ENCODE data around the gene DENND1B. TPM values are rescaled to one million over a fixed set of nuclear protein-coding genes. Genes with fewer than 3 reads are reported as not detected.

DENND1B gene
- total RNA-seq, 4 donors from 2014 or later: 3.3 to 21.7 (median 8.9) TPM

GRCh38 chr1:197663162-197663953 is 111.9 kb downstream of the DENND1B start:
- H3K27me3 ChIP-seq: no peaks in the 10 kb centered on the region
- peak in 1 of 2 donors; percentile 73 for ATAC-seq
- TF ChIP-seq POLR2A (IDR thresholded peaks at IDR 0.05) (no peak), CTCF (IDR thresholded peaks at IDR 0.05 in 4 of 5, conservative IDR thresholded peaks at IDR 0.05 in 1 of 5) (no peak)
- in situ Hi-C loops (cut with MboI; ENCODE audit: low sequenced_read_pairs in 4 of 4) (no loop called here), intact Hi-C loops (cut with DNase I; ENCODE audit: low total_unique reads) (no loop called here)
- H3K4me1 ChIP-seq: peaks cover 3 to 5% of the 10 kb centered on the region in 2 donors
- no peaks in the 10 kb centered on the region for H3K9me3 ChIP-seq
- DNase-seq: no peak
- no peak overlapping the region for H3K27ac ChIP-seq
- no peak overlapping the region for H3K4me3 ChIP-seq
- H3K36me3 ChIP-seq: no peaks in the 10 kb centered on the region

- no peak overlapping the region for H3K4me3 ChIP-seq
- no peak for TF ChIP-seq CTCF (IDR thresholded peaks at IDR 0.05 in 4 of 5, conservative IDR thresholded peaks at IDR 0.05 in 1 of 5)
- TF ChIP-seq POLR2A (IDR thresholded peaks at IDR 0.05): no peak
- in situ Hi-C loops (cut with MboI; ENCODE audit: low sequenced_read_pairs in 4 of 4): no loop called here
- intact Hi-C loops (cut with DNase I; ENCODE audit: low total_unique reads): no loop called here
- no peaks in the 10 kb centered on the region for H3K36me3 ChIP-seq
- DNase-seq (no peak), ATAC-seq (no peak)
- H3K4me1 ChIP-seq: peaks cover 3 to 5% of the 10 kb centered on the region in 2 donors
- H3K27ac ChIP-seq: no peak overlapping the region
- no peaks in the 10 kb centered on the region for H3K9me3 ChIP-seq
- H3K27me3 ChIP-seq: no peaks in the 10 kb centered on the region
These were observed 114.9 kb downstream of the DENND1B start for GRCh38 chr1:197660389-197660788.

- in situ Hi-C loops (cut with MboI; ENCODE audit: low sequenced_read_pairs in 4 of 4): no loop called here
- intact Hi-C loops (cut with DNase I; ENCODE audit: low total_unique reads): no loop called here
- no peak for DNase-seq
- Histone ChIP-seq H3K9me3 (no peaks in the 10 kb centered on the region), H3K4me1 (peaks cover 3 to 5% of the 10 kb centered on the region in 2 donors), H3K36me3 (no peaks in the 10 kb centered on the region), H3K27ac (no peak overlapping the region), H3K4me3 (no peak overlapping the region), H3K27me3 (no peaks in the 10 kb centered on the region)
- ATAC-seq: no peak
- TF ChIP-seq POLR2A (IDR thresholded peaks at IDR 0.05): no peak
- no peak for TF ChIP-seq CTCF (IDR thresholded peaks at IDR 0.05 in 4 of 5, conservative IDR thresholded peaks at IDR 0.05 in 1 of 5)
These were observed 116.1 kb downstream of the DENND1B start for GRCh38 chr1:197659171-197659570.

GRCh38 chr1:197649188-197649587 is 126.1 kb downstream of the DENND1B start:
- Histone ChIP-seq H3K27ac (no peak overlapping the region), H3K27me3 (no peaks in the 10 kb centered on the region), H3K9me3 (no peaks in the 10 kb centered on the region), H3K4me3 (no peak overlapping the region), H3K36me3 (no peaks in the 10 kb centered on the region), H3K4me1 (no peaks in the 10 kb centered on the region)
- intact Hi-C loops (cut with DNase I; ENCODE audit: low total_unique reads) (no loop called here), in situ Hi-C loops (cut with MboI; ENCODE audit: low sequenced_read_pairs in 4 of 4) (no loop called here)
- DNase-seq: no peak
- ATAC-seq: no peak
- no peak for TF ChIP-seq CTCF (IDR thresholded peaks at IDR 0.05 in 4 of 5, conservative IDR thresholded peaks at IDR 0.05 in 1 of 5)
- TF ChIP-seq POLR2A (IDR thresholded peaks at IDR 0.05): no peak
